Measurements from ENCODE around the gene FAT1.
A peak's percentile ranks its signal among the peaks of the same experiment; 100 is the strongest.
"Not testable (repeated sequence)": the region's sequence is repeated elsewhere in the genome, so short reads cannot be mapped to it uniquely, and the experiment has no call there.

FAT1 gene

GRCh38 chr4:186723292-186724057 lies at the start of gene FAT1:
TSS of gene FAT1 (minus strand) at chr4:186723856. CDS start at chr4:186709827, 14,029 bp downstream.
- H3K9ac ChIP-seq (ENCODE audit: low read depth, low read length), result peak within 1 kb of the TSS; percentile 86
- no peaks in the 10 kb centered on the region for H3K36me3 ChIP-seq (ENCODE audit: insufficient read depth, low read length)
- H3K9me3 ChIP-seq (ENCODE audit: control insufficient read depth, insufficient read depth, low read length), result peaks cover 6% of the 10 kb centered on the region; the same call in 1 of the 2 replicates
- H3K4me1 ChIP-seq (ENCODE audit: insufficient read depth, low read length), result peaks cover 8% of the 10 kb centered on the region; the same call in 1 of the 2 replicates

DNA sequence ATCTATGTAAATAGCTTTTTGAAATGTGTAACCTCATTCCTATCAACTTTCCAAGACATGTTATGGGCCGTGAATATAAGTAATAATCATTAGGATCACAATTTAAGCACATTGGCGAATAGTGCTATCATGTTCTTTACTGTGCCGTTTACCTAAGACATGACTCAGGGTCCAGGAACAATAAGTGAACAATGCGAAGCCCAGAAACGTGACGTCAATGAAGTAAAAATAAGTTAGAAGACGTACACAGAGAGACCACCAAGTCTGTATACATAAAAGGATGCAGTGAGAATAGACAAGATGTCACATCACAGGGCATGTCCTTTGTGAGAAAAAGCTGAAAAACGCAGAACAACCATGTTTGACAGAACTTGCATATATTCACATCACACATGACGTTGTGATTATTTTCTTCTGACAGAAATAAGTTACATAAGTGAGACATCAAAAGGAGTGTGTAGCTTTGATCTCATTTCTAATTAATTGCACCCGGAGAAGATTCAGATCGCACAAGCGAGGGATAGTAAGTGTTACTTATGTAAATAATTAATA lies 49.4 kb upstream of the FAT1 start:
- Histone ChIP-seq H3K9ac (ENCODE audit: low read depth, low read length) (no peak overlapping the region), H3K4me1 (ENCODE audit: insufficient read depth, low read length) (no peaks in the 10 kb centered on the region)

DNA sequence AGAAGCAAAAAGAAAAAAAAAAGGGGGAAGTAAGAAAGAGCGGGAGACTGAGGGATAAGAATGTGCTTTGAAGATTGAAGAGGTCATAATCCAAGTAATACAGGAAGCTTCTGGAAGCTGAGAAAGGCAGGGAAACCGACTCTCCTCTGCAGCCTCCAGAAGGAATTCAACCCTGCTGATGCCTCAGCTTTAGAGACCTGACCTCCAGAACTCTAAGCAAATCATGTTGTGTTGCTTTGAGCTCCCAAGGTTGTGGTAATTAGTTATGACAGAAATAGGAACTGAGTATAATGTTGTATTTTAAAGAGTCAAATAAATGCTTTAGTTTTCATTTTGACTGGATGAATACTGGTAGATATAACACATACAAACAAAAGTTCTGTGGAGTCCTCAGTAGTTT lies 48.0 kb upstream of the FAT1 start:
- Histone ChIP-seq H3K4me1 (ENCODE audit: insufficient read depth, low read length) (no peaks in the 10 kb centered on the region), H3K9me3 (ENCODE audit: control insufficient read depth, insufficient read depth, low read length) (no peaks in the 10 kb centered on the region), H3K36me3 (ENCODE audit: insufficient read depth, low read length) (no peaks in the 10 kb centered on the region), H3K9ac (ENCODE audit: low read depth, low read length) (no peak overlapping the region)

More for the DNA sequence above, 49.4 kb upstream of the FAT1 start:
- Histone ChIP-seq H3K36me3 (ENCODE audit: insufficient read depth, low read length) (no peaks in the 10 kb centered on the region), H3K9me3 (ENCODE audit: control insufficient read depth, insufficient read depth, low read length) (no peaks in the 10 kb centered on the region)

GRCh38 chr4:186770481-186771175 lies 47.0 kb upstream of the FAT1 start:
- Histone ChIP-seq H3K9ac (ENCODE audit: low read depth, low read length) (no peak overlapping the region), H3K4me1 (ENCODE audit: insufficient read depth, low read length) (peaks cover 6% of the 10 kb centered on the region), H3K9me3 (ENCODE audit: control insufficient read depth, insufficient read depth, low read length) (no peaks in the 10 kb centered on the region), H3K36me3 (ENCODE audit: insufficient read depth, low read length) (no peaks in the 10 kb centered on the region)

GRCh38 chr4:186767794-186768193 lies 44.1 kb upstream of the FAT1 start:
- Histone ChIP-seq H3K9me3 (ENCODE audit: control insufficient read depth, insufficient read depth, low read length) (no peaks in the 10 kb centered on the region), H3K36me3 (ENCODE audit: insufficient read depth, low read length) (no peaks in the 10 kb centered on the region), H3K9ac (ENCODE audit: low read depth, low read length) (no peak overlapping the region), H3K4me1 (ENCODE audit: insufficient read depth, low read length) (peaks cover 10% of the 10 kb centered on the region)

- Histone ChIP-seq H3K4me1 (ENCODE audit: insufficient read depth, low read length) (peaks cover 10% of the 10 kb centered on the region), H3K9ac (ENCODE audit: low read depth, low read length) (no peak overlapping the region), H3K9me3 (ENCODE audit: control insufficient read depth, insufficient read depth, low read length) (no peaks in the 10 kb centered on the region), H3K36me3 (ENCODE audit: insufficient read depth, low read length) (no peaks in the 10 kb centered on the region)
Measured at GRCh38 chr4:186765673-186766546, 42.3 kb upstream of the FAT1 start.

DNA sequence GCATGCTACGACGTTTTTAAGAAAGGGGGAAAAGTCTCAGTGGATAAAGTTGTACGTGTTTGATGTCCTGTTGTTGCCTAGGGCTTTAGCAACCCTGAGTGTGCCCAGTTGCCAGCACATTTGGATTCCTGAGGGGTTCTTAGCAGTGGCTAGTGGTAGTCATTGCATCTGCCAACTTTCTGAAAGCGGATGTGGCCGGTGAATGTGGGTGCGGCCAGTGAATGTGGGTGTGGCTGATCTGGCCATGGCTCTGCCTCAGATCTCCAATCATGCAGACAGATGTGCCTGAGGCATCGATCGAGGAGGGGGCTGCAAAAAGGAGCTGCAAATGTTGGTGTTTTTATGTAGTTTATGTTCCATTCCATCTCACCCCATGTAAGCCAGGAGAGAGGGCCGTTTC lies 41.5 kb upstream of the FAT1 start:
- Histone ChIP-seq H3K9me3 (ENCODE audit: control insufficient read depth, insufficient read depth, low read length) (no peaks in the 10 kb centered on the region), H3K9ac (ENCODE audit: low read depth, low read length) (no peak overlapping the region), H3K36me3 (ENCODE audit: insufficient read depth, low read length) (no peaks in the 10 kb centered on the region), H3K4me1 (ENCODE audit: insufficient read depth, low read length) (peaks cover 10% of the 10 kb centered on the region)

DNA sequence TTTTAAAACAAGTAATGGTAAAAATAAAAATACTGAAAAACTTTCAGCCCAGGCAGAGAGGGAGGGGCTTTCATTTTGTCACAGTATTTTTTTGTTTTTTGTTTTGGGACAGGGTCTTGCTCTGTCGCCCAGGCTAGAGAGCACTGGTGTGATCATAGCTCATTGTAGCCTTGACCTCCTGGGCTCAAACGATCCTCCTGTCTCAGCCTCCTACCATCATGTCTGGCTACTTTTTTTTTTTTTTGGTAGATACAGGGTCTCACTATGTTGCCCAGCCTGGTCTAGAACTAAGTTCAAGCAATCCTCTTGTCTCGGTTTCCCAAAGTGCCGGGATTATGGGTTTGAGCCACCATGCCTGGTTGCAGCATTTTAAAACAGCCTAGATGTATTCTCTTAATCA lies 40.8 kb upstream of the FAT1 start:
- no peak overlapping the region for H3K9ac ChIP-seq (ENCODE audit: low read depth, low read length)
- H3K4me1 ChIP-seq (ENCODE audit: insufficient read depth, low read length), result peaks cover 14% of the 10 kb centered on the region

DNA sequence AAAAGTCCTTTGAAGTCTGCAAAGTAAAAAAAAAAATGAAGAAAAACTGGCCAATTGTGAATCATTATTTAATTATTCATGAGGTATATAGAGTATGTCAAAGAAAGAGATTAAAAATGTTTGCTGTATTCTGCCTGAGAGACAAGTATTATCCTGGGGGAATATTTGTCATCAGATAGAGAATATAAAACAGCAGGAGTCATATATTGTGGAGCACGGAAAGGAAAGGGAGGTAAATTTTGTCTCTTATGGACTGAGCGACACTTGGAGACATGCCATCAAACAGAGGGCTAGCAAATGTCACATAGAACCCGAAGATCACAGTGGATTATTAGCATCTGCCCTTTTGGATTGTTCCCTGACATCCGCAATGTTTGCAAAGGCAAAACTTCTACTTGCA lies 39.2 kb upstream of the FAT1 start:
- H3K4me1 ChIP-seq (ENCODE audit: insufficient read depth, low read length), result peaks cover 14% of the 10 kb centered on the region
- no peaks in the 10 kb centered on the region for H3K9me3 ChIP-seq (ENCODE audit: control insufficient read depth, insufficient read depth, low read length)
- H3K9ac ChIP-seq (ENCODE audit: low read depth, low read length), result no peak overlapping the region
- H3K36me3 ChIP-seq (ENCODE audit: insufficient read depth, low read length), result no peaks in the 10 kb centered on the region

More for the DNA sequence above, 40.8 kb upstream of the FAT1 start:
- no peaks in the 10 kb centered on the region for H3K9me3 ChIP-seq (ENCODE audit: control insufficient read depth, insufficient read depth, low read length)
- H3K36me3 ChIP-seq (ENCODE audit: insufficient read depth, low read length), result no peaks in the 10 kb centered on the region

DNA sequence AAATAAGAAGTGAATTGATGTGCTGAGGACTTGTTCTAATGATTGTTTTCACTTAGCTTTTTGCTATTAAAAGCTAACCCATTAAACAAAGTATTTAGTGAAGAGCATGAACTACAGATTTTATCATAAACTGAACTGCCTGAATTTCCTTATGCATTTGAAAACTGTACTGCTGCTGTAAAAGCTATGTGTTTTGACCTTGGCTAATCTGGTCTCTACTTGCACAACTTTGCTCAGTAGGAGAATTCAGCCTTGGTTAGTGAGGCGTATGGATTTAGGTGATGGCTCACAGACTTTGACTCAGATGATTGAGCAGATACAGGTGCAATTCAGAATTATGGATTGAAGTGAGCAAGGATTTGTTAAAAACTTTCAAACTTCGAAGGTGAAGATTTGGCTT lies 38.7 kb upstream of the FAT1 start:
- no peaks in the 10 kb centered on the region for H3K36me3 ChIP-seq (ENCODE audit: insufficient read depth, low read length)
- H3K4me1 ChIP-seq (ENCODE audit: insufficient read depth, low read length), result peaks cover 14% of the 10 kb centered on the region
- no peaks in the 10 kb centered on the region for H3K9me3 ChIP-seq (ENCODE audit: control insufficient read depth, insufficient read depth, low read length)
- H3K9ac ChIP-seq (ENCODE audit: low read depth, low read length), result no peak overlapping the region

DNA sequence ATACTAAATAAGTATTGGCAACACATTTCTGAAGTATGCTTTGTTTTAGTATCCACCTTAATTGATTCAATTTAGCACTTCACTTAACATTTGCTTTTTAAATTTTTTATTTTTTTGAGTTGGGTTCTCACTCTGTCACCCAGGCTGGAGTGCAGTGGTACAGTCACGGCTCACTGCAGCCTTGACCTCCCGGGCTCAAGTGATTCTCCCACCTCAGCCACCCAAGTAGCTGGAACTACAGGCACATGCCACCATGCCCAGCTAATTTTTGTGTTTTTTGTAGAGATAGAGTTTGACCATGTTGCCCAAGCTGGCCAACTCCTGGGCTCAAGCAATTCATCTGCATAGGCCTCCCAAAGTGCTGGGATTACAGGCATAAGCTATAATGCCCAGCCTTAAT lies 38.3 kb upstream of the FAT1 start:
- not testable (repeated sequence) for H3K36me3 ChIP-seq (ENCODE audit: insufficient read depth, low read length); H3K9me3 ChIP-seq (ENCODE audit: control insufficient read depth, insufficient read depth, low read length); H3K9ac ChIP-seq (ENCODE audit: low read depth, low read length)
- peaks cover 14% of the 10 kb centered on the region for H3K4me1 ChIP-seq (ENCODE audit: insufficient read depth, low read length)

DNA sequence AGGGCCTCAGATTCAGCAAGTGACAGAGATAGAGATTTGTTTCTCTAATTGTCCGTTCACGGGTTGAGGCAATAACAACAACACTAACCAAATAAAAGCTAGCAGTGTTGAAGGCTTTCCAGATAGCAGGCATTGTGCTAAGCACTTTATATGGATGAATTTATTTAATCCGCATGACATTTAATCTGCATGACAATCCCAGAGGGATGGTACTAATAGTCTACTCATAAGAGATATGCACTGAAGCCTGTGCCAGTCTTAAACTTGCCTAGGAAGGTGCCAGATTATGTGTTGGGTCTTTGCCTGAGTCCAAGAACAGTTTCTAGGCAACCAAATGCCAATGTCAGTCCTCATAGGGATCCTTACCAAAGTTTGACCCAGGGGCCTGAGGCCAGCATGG lies 37.7 kb upstream of the FAT1 start:
- Histone ChIP-seq H3K4me1 (ENCODE audit: insufficient read depth, low read length) (peaks cover 14% of the 10 kb centered on the region), H3K36me3 (ENCODE audit: insufficient read depth, low read length) (no peaks in the 10 kb centered on the region), H3K9me3 (ENCODE audit: control insufficient read depth, insufficient read depth, low read length) (no peaks in the 10 kb centered on the region), H3K9ac (ENCODE audit: low read depth, low read length) (no peak overlapping the region)

DNA sequence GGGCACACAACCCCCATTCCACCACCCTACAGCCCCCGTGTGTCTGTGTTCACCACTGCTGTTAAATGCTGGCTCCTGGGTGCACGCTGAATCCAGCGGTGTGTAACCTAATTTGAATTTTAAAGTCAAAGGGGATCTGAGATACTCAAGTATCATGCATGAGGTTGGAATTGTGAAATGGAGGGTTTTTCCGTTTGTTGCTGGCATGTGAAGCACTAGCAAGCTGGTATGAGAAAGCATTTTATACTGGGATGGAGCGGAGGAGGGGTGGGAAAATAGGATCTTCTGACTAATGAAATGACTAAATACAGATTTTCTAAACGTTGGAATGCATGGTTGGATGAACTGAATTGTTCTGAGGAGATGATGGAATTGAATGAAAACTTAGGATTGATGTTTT lies 36.9 kb upstream of the FAT1 start:
- peaks cover 7% of the 10 kb centered on the region for H3K4me1 ChIP-seq (ENCODE audit: insufficient read depth, low read length)
- no peaks in the 10 kb centered on the region for H3K36me3 ChIP-seq (ENCODE audit: insufficient read depth, low read length)
- H3K9me3 ChIP-seq (ENCODE audit: control insufficient read depth, insufficient read depth, low read length), result no peaks in the 10 kb centered on the region
- H3K9ac ChIP-seq (ENCODE audit: low read depth, low read length), result no peak overlapping the region

- no peaks in the 10 kb centered on the region for H3K9me3 ChIP-seq (ENCODE audit: control insufficient read depth, insufficient read depth, low read length)
- H3K36me3 ChIP-seq (ENCODE audit: insufficient read depth, low read length), result no peaks in the 10 kb centered on the region
- no peak overlapping the region for H3K9ac ChIP-seq (ENCODE audit: low read depth, low read length)
- peaks cover 3% of the 10 kb centered on the region; the same call in 1 of the 2 replicates for H3K4me1 ChIP-seq (ENCODE audit: insufficient read depth, low read length)
Measured at GRCh38 chr4:186759990-186760389, 36.3 kb upstream of the FAT1 start.
